Activated naive CD4-positive, alpha-beta T cell treated with anti-CD3 and anti-CD28 coated beads, Interleukin-2, amount 50 U/mL, for 72 hours (primary cell): ENCODE measurements around the gene ZNF48. TPM values are rescaled to one million over a fixed set of nuclear protein-coding genes. Genes with fewer than 3 reads are reported as not detected.
A peak's percentile ranks its signal among the peaks of the same experiment; 100 is the strongest.

Experiments used
- ATAC-seq, 2 donors: fragments of 150-1000 bp; cut with Tn5 transposase; 2 replicates each; pipeline ENCODE4 v1.10.0; 2021; ENCODE audit warnings: mild to moderate bottlenecking in 2 of 2, moderate library complexity in 2 of 2
- DNase-seq, 2 donors: peaks; one replicate each; pipeline ENCODE4 v3.0.0; 2021 to 2022; ENCODE audit warnings: low spot score in 2 of 2
- H3K27ac Mint-ChIP-seq, 2 donors: one replicate each; pipeline ENCODE4 v1.8.0; 2022; ENCODE audit warnings: mild to moderate bottlenecking in 2 of 2, mixed read lengths in 2 of 2
- H3K36me3 Mint-ChIP-seq, 2 donors: one replicate each; pipeline ENCODE4 v1.8.0; 2022; ENCODE audit warnings: mixed read lengths in 2 of 2
- H3K9me3 Mint-ChIP-seq, 2 donors: one replicate each; pipeline ENCODE4 v1.8.0; 2022; ENCODE audit warnings: mixed read lengths in 2 of 2
- total RNA-seq, 2 donors: library from RNA; stranded (reverse); gene quantifications; one replicate each; pipeline ENCODE4 v1.2.3, GENCODE V29; 2022

Gene ZNF48
- total RNA-seq, 2 donors from 2014 or later = 7.6 to 10.9 TPM

DNA sequence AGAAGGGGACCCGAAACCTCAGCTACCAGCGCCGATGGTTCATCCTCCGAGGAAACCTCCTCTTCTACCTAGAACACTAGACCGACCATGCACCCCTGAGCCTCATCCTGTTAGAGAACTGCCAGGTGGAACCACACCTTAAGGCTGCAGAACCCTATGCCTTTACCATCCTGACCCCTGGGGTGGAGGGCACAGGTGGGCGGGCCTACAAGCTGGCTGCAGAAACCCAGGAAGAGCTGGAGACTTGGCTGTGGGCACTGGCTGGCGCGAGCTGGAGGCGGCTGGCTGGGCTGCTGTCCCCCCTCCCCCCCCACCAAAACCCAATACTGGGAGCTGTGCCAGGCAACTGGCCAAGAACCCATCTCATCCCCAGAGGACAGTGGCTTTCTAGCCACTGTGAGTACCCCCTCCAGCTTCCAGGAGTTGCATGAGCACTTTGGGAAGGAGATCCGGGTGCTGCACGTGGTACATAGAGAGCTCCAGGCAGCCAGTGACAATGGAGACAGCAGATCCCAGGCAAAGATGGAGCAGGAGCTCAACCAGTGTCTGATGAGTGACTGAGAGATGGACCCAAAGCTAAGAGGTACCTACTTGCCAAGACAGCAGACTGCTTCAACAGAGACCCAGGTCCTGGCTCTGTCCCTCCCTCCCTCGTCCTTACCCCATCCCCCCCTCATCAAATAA lies 38.7 kb upstream of the ZNF48 start:
- H3K36me3 Mint-ChIP-seq = peaks cover 5 to 22% of the 10 kb centered on the region in 2 donors

DNA sequence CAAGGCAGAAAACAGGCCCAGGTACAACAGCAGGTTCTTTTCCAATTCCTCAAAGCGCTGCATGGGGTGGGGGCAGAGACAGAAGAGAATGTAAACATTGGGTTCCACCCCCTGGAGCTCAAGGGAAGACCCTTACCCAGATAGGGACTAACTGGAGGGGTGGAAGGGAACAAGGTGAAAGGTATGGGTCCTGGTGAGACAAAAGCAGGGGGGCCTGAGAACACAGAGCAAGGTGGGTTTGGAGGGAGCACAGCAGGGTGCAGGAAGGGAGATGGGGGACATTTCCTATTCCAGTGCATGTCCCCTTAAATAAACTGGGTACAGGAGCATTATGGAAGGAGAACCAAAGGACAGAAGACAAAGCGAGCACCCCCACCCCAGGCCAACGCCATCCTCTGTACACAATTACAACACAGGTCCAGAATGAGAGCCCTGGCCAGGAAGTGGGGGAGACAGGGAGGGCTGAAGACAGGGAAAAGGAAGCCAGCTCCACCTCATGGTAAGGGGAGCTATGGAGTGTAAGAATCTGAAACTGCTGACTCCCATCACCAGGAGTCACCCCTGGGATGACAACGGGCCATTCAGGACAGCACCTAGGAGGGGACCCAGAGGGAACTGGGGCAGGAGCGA lies 38.0 kb upstream of the ZNF48 start:
- no peak for DNase-seq
- no peaks in the 10 kb centered on the region for H3K9me3 Mint-ChIP-seq
- no peak for ATAC-seq
- peak overlapping the region; percentile 86 to 93 for H3K27ac Mint-ChIP-seq
- H3K36me3 Mint-ChIP-seq = peaks cover 7 to 20% of the 10 kb centered on the region in 2 donors

More for the DNA sequence above, 38.7 kb upstream of the ZNF48 start:
- H3K27ac Mint-ChIP-seq = peak overlapping the region; percentile 86 to 93
- ATAC-seq (no peak), DNase-seq (no peak)
- no peaks in the 10 kb centered on the region for H3K9me3 Mint-ChIP-seq

DNA sequence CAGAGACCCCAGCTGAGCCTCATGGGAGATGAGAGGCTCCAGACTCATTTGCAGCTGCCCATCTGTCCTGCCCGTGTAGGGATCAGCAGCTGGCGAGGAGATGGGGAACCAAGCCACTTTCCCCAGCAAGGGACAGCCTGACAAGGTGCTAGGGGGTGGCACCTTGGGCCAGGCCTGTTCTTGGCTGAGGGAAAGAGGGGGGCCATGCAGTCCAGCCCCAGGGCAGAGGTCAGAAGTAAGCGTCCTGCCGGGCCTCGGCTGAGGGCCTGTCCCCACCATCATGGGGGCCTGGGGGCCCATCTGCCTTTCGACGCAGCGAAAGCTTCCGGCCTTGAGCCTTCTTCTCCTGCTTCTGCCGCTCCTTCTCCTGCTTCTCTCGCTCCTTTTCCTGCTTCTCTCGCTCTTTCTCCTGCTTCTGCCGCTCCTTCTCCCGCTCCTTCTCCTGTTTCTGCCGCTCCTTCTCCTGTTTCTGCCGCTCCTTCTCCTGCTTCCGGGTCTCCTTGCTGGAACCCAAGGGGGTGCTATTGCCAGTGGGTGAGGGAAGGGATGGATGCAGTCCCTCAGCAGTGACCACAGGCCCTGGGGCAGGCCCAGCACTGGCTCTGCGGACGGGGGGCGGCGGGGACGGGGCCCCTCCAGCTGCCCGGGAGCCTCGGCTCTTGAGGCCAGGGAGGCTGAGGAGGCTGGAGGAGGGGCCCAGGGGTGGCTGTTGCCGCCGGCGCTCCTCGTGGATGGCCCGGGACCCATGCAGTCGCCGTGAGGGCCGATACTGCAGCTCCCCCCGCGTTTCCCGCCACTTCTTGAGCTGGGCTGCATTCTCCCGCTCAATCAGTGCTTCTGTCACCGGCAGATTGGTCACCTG lies 37.3 kb upstream of the ZNF48 start:
- DNase-seq (no peak), ATAC-seq (no peak)
- Mint-ChIP-seq H3K36me3 (peaks cover 11 to 14% of the 10 kb centered on the region in 2 donors), H3K9me3 (no peaks in the 10 kb centered on the region), H3K27ac (peak overlapping the region; percentile 36 to 93)

DNA sequence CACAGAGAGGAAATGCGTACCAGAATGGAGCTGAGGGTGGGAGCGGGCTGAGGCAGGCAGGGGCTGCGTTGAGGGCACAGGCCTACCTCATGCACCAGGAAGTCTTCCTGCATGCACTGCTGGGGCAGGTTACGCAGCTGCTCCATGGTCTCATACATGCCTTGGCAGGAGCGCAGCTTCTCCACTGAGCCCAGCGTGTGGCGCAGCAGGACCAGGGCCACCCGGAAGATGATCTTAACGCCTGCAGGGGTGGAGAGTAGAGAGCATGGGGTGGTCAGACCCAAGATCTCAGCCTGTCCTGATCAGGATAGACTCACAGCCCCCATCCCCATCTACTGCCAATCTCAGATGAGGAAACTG lies 36.7 kb upstream of the ZNF48 start:
- Mint-ChIP-seq H3K36me3 (peaks cover 11 to 12% of the 10 kb centered on the region in 2 donors), H3K27ac (peak overlapping the region in 1 of 2 donors; percentile 35)
- DNase-seq = no peak

DNA sequence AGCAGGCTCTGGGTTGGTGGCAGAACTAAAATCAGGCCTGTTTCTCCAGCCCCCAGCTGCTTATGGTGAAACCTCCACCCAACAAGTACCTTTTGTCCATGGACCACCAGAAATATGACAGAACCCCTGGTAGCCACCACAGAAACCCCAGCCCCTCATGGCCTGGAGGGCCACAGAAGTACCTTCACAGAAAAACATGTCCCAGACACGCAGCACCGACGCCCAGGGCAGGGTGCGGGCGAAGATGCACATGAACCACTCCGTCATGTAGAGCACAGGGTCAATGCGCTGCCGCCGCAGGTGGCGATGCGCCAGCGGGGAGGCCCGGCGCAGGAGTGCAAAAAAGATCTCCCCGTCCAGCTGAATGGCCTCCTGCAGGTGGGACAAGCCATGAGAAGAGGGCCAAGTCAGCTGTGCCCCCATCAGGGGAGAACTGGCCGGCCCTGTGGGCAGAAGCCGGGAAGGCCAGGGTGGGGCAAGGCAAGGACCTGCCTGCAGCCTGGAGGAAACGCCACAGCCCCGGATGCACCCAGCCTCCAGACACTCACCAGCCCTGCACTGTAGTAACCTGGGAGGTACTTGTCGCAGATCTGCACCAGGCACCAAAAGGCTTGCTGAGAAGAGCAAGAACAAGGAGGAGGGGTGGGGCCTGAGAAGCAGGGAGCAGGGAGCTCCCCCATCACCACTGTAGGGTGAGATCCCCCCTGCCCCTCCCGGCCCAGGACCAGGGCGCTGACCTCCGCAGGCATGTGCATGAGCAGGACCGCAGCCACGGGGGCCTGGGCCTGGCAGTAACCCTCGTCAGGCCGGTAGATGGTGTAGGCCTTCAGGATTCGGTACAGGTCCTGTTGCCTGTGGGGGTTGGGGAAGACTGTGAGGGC lies 36.0 kb upstream of the ZNF48 start:
- ATAC-seq = no peak
- Mint-ChIP-seq H3K27ac (peak overlapping the region in 1 of 2 donors; percentile 44), H3K36me3 (peaks cover 5 to 11% of the 10 kb centered on the region in 2 donors), H3K9me3 (no peaks in the 10 kb centered on the region)
- DNase-seq = no peak

More for the DNA sequence above, 36.7 kb upstream of the ZNF48 start:
- H3K9me3 Mint-ChIP-seq = no peaks in the 10 kb centered on the region
- ATAC-seq = no peak

DNA sequence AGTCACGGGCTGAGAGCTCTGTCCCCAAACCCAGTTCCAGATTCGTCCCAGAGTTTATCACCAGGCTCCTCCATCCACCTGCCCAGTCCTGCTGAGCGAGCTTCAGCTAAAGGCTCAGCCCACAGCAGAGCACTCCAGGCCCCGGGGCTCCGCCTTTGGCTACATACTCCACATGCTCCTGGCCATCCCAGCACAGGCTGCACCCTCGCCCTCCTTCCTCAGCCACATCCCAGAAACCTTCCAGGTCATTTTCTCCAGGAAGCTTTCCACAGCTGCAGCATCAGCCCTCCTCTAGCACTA lies 35.4 kb upstream of the ZNF48 start:
- Mint-ChIP-seq H3K27ac (peak overlapping the region; percentile 44 to 93), H3K36me3 (peaks cover 2 to 11% of the 10 kb centered on the region in 2 donors), H3K9me3 (no peaks in the 10 kb centered on the region)
- DNase-seq (no peak), ATAC-seq (no peak)

DNA sequence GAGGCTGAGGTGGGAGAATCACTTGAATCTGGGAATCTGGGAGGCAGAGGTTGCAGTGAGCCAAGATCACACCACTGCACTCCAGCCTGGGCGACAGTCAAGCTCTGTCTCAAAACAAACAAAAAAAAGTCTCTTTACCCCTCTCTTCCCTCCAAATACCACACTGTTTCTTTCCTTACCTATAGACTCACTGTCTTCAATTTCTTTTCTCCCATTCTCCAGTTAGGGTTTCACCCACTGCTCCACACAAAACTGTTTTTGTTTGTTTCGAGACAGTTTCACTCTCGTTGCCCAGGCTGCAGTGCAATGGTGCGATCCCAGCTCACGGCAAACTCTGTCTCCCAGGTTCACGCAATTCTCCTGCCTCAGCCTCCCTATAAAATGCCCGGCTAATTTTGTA lies 34.0 kb upstream of the ZNF48 start:
- Mint-ChIP-seq H3K36me3 (peaks cover 6 to 12% of the 10 kb centered on the region in 2 donors), H3K27ac (peak overlapping the region; percentile 50 to 52), H3K9me3 (no peaks in the 10 kb centered on the region)
- DNase-seq = no peak
- no peak for ATAC-seq

DNA sequence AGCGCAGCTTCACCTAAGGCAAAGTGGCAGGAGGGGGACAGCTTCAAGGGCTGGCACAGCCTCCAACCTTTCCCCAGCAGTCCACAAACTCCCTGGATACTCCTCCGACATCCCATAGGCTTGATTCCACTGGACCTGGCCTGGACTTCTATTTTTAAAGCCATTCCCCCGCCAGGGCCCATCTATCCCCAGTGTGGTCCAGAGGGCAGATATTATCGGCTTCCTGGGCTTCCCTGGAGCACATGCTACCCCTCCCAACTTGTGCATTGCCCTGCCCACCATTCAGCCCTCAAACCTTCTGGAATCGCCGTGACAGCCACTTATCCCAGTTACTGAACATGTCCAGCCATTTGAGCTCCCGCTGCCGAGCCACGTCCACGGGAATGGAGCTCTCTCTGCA lies 30.0 kb upstream of the ZNF48 start:
- no peak for DNase-seq
- no peak for ATAC-seq
- H3K36me3 Mint-ChIP-seq = peaks cover 22 to 29% of the 10 kb centered on the region in 2 donors
- no peaks in the 10 kb centered on the region for H3K9me3 Mint-ChIP-seq
- no peak overlapping the region for H3K27ac Mint-ChIP-seq

DNA sequence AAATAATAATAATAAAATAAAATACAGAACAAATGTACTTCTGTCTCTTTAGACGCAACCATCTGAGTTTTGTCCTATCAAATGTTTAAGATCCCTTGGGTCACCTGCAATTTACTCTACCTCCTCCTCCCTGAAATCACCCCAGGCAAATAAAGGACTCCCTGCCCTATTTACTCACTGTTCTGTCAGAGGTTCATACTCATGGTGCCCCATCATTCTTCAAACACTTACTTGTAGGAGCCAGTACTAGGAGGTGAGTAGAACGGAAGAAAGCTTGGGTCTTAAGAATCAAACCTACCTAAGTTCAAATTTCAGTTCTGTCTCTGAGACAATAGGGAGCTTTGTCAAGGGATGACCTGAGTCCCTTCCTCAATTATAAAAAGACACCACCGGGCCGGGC lies 28.7 kb upstream of the ZNF48 start:
- ATAC-seq = no peak
- DNase-seq = no peak
- Mint-ChIP-seq H3K27ac (no peak overlapping the region), H3K9me3 (no peaks in the 10 kb centered on the region), H3K36me3 (peaks cover 22 to 29% of the 10 kb centered on the region in 2 donors)

DNA sequence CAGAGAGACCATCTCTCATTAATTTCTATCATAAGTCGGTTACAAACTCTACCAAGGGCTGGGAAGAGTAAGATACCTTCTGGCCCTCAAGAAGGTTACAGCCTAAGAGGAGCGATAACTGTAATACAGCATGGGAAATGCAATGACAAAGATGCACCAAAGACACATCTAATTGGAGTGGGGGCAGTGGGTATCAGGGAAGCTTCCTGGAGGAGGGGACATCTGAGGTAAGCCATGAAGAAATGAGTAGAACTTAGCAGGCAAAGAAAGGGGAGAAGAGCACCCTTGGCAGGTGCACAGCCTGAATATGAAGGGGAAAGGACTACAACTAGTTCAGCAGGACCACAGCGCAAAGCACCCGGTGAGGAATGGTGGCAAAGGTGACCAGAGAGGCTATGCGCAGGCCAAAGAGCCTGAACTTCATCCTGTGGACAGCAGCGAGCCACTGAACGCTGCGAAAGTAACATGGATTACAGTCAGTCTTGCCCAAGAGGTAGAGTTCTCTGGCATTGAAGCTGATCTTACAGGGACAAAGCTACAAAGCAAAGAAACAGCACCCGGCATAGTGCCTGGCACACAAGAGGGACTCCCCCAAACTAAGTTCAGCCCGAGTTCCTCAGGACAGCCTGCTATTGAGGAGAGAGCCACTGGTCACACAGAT lies 27.7 kb upstream of the ZNF48 start:
- ATAC-seq (no peak), DNase-seq (no peak)
- Mint-ChIP-seq H3K36me3 (peaks cover 17 to 29% of the 10 kb centered on the region in 2 donors), H3K27ac (peak overlapping the region; percentile 65 to 84), H3K9me3 (no peaks in the 10 kb centered on the region)

DNA sequence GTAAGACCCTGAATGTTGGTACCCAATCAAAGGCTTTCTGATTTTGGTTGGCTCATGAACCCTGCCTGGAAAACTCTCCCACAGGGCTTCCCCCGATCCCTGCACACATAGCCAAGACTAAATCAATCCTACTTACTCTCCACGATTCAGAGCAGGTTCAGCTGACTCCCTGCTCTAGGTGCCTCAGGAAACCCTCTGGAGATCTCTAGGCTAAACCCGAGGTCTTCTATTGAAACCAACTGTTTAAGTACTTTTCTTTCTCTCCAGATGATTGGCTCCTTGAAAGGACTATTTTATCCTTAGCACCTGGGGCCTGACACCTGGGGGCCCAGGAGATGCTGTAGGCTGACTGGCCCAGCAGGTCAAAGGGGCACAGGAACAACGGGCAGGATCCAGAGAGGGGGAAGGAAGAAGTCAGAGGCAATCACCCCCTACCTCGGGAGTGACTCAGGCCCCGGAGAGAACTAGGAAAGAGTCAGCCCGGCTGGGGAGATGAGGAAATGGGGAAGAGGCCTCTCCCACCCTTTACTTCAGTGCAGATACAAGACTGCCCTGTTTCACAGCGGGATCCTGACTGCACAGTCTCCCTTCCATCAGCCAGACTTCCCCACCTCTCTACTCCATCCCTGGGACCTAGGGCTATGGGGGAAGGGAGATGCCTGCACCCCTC lies 27.0 kb upstream of the ZNF48 start:
- H3K36me3 Mint-ChIP-seq = peaks cover 16 to 29% of the 10 kb centered on the region in 2 donors
- no peaks in the 10 kb centered on the region for H3K9me3 Mint-ChIP-seq
- ATAC-seq (no peak), DNase-seq (no peak)
- peak overlapping the region; percentile 65 to 84 for H3K27ac Mint-ChIP-seq

DNA sequence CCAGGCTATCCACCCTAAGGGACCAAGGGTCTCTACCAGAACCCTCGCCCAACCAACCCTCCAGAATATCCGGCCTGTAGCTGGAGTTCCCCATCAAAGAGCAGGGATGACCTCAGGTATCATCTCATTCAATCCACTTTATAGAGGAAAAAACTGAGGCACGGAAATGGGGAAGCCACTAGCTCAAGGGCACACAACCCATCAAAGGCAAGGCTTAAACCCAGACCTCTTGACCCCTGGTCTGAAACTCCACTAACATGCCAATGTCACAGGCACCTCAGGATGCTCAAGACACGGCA lies 26.5 kb upstream of the ZNF48 start:
- ATAC-seq (no peak), DNase-seq (peak in 1 of 2 donors; percentile 52)
- Mint-ChIP-seq H3K27ac (peak overlapping the region; percentile 65 to 84), H3K9me3 (no peaks in the 10 kb centered on the region), H3K36me3 (peaks cover 16 to 29% of the 10 kb centered on the region in 2 donors)

DNA sequence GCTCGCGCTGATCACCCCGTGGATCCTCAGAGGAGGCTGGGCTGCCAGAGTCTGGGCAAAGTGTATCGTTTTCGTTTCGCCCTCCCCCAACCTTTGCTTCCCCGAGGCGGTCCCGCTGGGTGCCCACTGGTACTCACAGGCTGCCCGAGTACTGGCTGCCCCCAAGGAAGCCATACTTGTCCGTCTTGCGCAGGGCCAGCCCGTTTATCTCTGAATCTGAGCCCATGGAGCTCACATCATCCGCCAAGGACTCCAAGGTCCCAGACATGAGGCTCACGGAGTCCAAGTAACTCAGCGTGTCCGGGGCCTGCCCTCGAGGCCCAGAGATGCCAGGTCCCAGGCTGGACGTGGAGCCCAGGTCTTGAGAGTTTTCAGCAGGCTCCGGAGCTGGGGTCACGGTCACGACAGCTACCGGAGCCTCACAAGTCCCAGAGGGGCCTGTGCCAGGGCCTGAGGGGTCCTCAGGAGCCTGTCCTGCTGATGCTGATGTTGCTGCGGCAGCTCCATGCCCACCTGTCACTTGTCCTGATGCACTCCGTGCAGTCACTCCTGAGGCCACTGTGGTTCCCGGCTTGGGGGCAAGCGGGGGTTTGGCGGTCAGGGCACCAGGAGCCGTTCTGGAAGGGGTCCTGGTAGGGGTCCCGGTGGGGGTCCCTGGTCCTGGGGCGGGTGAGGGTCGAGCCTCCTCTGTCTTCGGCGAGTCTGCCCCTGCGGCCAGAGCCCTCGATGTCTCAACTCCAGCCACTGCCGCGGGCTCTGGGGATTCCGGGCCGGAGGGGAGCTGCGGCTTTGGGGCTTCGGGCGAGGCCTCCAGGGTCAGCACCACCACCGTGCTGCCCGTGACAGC lies 25.9 kb upstream of the ZNF48 start:
- H3K36me3 Mint-ChIP-seq = peaks cover 16 to 29% of the 10 kb centered on the region in 2 donors
- no peaks in the 10 kb centered on the region for H3K9me3 Mint-ChIP-seq
- DNase-seq (peak in 1 of 2 donors; percentile 67), ATAC-seq (no peak)
- H3K27ac Mint-ChIP-seq = peak overlapping the region; percentile 65 to 84

DNA sequence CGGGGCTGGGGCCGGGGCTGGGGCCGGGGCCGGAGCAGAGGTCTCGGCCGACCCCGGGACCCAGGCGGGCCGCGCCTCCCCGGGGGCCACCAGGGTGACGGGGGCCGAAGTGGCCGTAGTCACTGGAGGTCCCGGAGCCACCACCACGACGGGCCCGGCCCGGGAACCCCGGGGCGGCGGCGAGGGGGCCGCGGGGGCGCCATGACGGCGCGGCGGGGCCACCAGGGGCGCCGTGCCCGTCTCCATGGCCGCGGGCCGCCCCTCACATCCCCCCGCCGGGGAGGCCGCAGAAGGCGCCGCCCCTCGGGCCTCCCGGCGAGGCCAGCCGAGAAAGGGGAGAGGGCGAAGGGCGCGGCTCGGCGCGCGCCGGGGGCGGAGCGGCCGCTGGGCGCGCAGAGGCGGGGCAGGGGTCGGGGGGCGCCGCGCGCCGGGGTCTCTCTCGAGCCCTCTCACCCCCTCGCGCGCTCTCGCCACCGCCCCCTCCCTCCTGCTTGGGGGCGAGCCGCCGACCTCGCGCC lies 25.2 kb upstream of the ZNF48 start:
- ATAC-seq (no peak), DNase-seq (no peak)
- Mint-ChIP-seq H3K9me3 (no peaks in the 10 kb centered on the region), H3K27ac (peak overlapping the region in 1 of 2 donors; percentile 88), H3K36me3 (peaks cover 16 to 24% of the 10 kb centered on the region in 2 donors)
